OCI-LY1 (cell line): ENCODE measurements around the gene CPLX1.

Experiments used
- H2AFZ ChIP-seq: fragments of 200-600 bp; sonication (generic), shearing (Covaris generic); 2 replicates; pipeline ENCODE4 v1.6.0; 2014; ENCODE audit warnings: antibody characterized with exemption, mild to moderate bottlenecking, low read length
- H3F3A ChIP-seq: fragments of 200-600 bp; sonication (generic), shearing (Covaris generic); 2 replicates; pipeline ENCODE4 v1.6.0; 2014; ENCODE audit warnings: mild to moderate bottlenecking, antibody characterized with exemption, low read length, moderate library complexity; ENCODE audit not compliant: insufficient read depth
- H3K27ac ChIP-seq: fragments of 200-600 bp; sonication (generic); 2 replicates; pipeline ENCODE4 v1.5.1; 2014; ENCODE audit warnings: low read length, mixed run types, mild to moderate bottlenecking, low read depth; ENCODE audit not compliant: poor library complexity, severe bottlenecking
- H3K27me3 ChIP-seq: fragments of 200-600 bp; sonication (generic); 2 replicates; pipeline ENCODE4 v1.6.0; 2014; ENCODE audit warnings: antibody characterized with exemption, mild to moderate bottlenecking, low read length, moderate library complexity; ENCODE audit not compliant: insufficient read depth
- H3K36me3 ChIP-seq: fragments of 200-600 bp; sonication (generic); 2 replicates; pipeline ENCODE4 v1.6.1; 2014; ENCODE audit warnings: mild to moderate bottlenecking, antibody characterized with exemption, low read length, moderate library complexity, mixed read lengths; ENCODE audit not compliant: insufficient read depth
- H3K4me1 ChIP-seq: fragments of 200-600 bp; sonication (generic); 2 replicates; pipeline ENCODE4 v1.5.1; 2014; ENCODE audit warnings: mild to moderate bottlenecking, low read length, moderate library complexity; ENCODE audit not compliant: insufficient read depth, severe bottlenecking
- H3K4me2 ChIP-seq: fragments of 200-600 bp; sonication (generic), shearing (Covaris generic); 2 replicates; pipeline ENCODE4 v1.6.1; 2014; ENCODE audit warnings: low read length
- H3K4me3 ChIP-seq: fragments of 200-600 bp; sonication (generic); 2 replicates; pipeline ENCODE4 v1.5.1; 2014; ENCODE audit warnings: low read length, low read depth, mild to moderate bottlenecking, mixed read lengths; ENCODE audit not compliant: poor library complexity, severe bottlenecking
- H3K79me2 ChIP-seq: fragments of 200-600 bp; shearing (Covaris generic); 2 replicates; pipeline ENCODE4 v1.6.1; 2016; ENCODE audit warnings: mixed run types, low read length, mixed read lengths; ENCODE audit not compliant: insufficient read depth
- H3K9ac ChIP-seq: fragments of 200-600 bp; sonication (generic), shearing (Covaris generic); 2 replicates; pipeline ENCODE4 v1.6.1; 2014; ENCODE audit warnings: mild to moderate bottlenecking, low read length, mixed read lengths
- H3K9me2 ChIP-seq: fragments of 200-600 bp; sonication (generic), shearing (Covaris generic); 2 replicates; pipeline ENCODE4 v1.6.1; 2014; ENCODE audit warnings: low read depth, mild to moderate bottlenecking, low read length, mixed read lengths
- H3K9me3 ChIP-seq: fragments of 200-600 bp; shearing (Covaris generic); 2 replicates; pipeline ENCODE4 v1.6.1; 2014; ENCODE audit warnings: low read length, mixed read lengths
- H4K20me1 ChIP-seq: fragments of 200-600 bp; sonication (generic), shearing (Covaris generic); 2 replicates; pipeline ENCODE4 v1.6.0; 2016; ENCODE audit warnings: mild to moderate bottlenecking, low read length; ENCODE audit not compliant: insufficient read depth
- EZH2 ChIP-seq: fragments of 200-600 bp; sonication (generic), shearing (Covaris generic); IDR thresholded peaks from 2 replicates; pipeline ENCODE4 v1.8.0; 2017; ENCODE audit warnings: borderline replicate concordance, mixed run types, mild to moderate bottlenecking, antibody characterized with exemption, low read length, moderate library complexity, mixed read lengths
- TF ChIP-seq, protein P1 (sequence below): fragments of 200-600 bp; sonication (generic), shearing (Covaris generic); IDR thresholded peaks from 2 replicates; pipeline ENCODE4 v1.5.1; 2017; ENCODE audit warnings: mild to moderate bottlenecking, antibody characterized with exemption, low read length, moderate library complexity, mixed read lengths

The CPLX1 gene

DNA sequence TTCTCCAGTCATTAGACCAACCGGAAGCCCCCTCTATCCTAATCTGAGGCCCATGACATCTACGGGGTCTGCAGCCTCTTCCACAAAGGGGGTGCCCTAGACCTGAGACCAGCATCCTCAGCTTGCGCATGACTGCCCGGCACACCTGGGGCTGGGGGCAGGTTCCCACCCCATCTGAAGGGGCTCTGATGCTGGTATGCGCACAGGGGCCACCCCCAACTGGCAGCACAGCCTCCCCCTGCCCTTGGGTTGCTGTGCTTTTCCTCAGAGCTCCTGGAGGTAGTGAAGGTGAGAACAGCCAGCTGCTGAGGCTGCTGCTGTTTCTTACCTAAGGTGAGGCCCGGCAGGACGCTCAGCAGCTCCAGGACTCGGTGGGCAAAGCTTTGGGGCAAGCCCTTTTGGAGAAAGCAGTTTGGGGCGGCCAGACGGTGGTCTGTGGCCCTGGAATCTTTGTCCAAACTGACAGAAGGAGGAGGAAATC, 18.9 kb upstream of the CPLX1 start:
- Histone ChIP-seq H3K36me3 (no peaks in the 10 kb centered on the region; the same call in 1 of the 2 replicates), H4K20me1 (no peaks in the 10 kb centered on the region), H3K9me3 (no peaks in the 10 kb centered on the region), H3K27ac (no peak overlapping the region), H3K9me2 (no peaks in the 10 kb centered on the region), H3K27me3 (no peaks in the 10 kb centered on the region), H3K9ac (no peak overlapping the region), H3F3A (no peaks in the 10 kb centered on the region), H3K4me3 (no peak overlapping the region), H3K4me2 (no peak overlapping the region), H3K79me2 (no peaks in the 10 kb centered on the region), H2AFZ (no peak overlapping the region), H3K4me1 (no peaks in the 10 kb centered on the region)
- TF ChIP-seq, protein P1, sequence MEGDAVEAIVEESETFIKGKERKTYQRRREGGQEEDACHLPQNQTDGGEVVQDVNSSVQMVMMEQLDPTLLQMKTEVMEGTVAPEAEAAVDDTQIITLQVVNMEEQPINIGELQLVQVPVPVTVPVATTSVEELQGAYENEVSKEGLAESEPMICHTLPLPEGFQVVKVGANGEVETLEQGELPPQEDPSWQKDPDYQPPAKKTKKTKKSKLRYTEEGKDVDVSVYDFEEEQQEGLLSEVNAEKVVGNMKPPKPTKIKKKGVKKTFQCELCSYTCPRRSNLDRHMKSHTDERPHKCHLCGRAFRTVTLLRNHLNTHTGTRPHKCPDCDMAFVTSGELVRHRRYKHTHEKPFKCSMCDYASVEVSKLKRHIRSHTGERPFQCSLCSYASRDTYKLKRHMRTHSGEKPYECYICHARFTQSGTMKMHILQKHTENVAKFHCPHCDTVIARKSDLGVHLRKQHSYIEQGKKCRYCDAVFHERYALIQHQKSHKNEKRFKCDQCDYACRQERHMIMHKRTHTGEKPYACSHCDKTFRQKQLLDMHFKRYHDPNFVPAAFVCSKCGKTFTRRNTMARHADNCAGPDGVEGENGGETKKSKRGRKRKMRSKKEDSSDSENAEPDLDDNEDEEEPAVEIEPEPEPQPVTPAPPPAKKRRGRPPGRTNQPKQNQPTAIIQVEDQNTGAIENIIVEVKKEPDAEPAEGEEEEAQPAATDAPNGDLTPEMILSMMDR, result no peak
- no peak for TF ChIP-seq EZH2

DNA sequence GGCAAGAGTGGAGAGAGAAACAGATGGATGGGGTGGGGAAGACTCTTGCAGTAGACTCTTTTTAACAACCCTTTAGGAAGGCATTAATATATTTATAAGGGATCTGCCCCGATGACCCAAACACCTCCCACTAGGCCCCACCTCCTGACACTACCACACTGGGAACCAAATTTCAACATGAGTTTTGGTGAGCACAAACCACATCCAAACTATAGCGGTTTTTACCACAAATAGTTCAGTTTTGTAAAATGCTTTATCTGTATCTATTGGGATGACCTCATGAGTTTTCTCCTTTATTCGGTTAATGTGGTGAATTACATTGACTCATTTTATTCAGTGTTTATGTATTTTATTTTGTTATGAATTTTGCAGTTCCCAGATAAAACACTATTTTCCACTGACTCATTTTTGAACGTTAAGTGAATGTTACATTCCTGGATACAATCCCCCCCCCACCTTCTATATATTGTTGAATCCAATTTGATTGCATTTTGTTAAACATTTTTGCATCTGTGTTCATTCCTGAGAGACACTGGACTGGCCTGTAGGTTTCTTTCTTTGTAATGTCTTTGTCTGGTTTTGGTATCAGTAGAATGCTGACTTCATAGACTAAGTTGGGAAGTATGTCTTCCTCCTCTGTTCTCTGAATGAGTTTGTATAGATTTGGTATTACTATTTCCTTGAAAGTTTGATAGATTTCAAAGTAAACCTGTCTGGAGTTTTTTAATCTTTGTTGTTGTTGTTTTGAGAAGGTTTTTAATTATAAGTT, 13.9 kb upstream of the CPLX1 start:
- no peak overlapping the region for H3K27ac ChIP-seq
- H3F3A ChIP-seq, result no peaks in the 10 kb centered on the region
- no peaks in the 10 kb centered on the region for H3K4me1 ChIP-seq
- H3K36me3 ChIP-seq, result no peaks in the 10 kb centered on the region; the same call in 1 of the 2 replicates
- no peaks in the 10 kb centered on the region for H3K9me2 ChIP-seq
- no peaks in the 10 kb centered on the region for H4K20me1 ChIP-seq
- H3K9ac ChIP-seq, result no peak overlapping the region
- H2AFZ ChIP-seq, result no peak overlapping the region
- no peaks in the 10 kb centered on the region for H3K79me2 ChIP-seq
- H3K4me2 ChIP-seq, result no peak overlapping the region
- H3K9me3 ChIP-seq, result no peaks in the 10 kb centered on the region
- TF ChIP-seq EZH2, result no peak
- TF ChIP-seq, protein P1, result no peak
- H3K27me3 ChIP-seq, result no peaks in the 10 kb centered on the region; the same call in 1 of the 2 replicates
- H3K4me3 ChIP-seq, result no peak overlapping the region

DNA sequence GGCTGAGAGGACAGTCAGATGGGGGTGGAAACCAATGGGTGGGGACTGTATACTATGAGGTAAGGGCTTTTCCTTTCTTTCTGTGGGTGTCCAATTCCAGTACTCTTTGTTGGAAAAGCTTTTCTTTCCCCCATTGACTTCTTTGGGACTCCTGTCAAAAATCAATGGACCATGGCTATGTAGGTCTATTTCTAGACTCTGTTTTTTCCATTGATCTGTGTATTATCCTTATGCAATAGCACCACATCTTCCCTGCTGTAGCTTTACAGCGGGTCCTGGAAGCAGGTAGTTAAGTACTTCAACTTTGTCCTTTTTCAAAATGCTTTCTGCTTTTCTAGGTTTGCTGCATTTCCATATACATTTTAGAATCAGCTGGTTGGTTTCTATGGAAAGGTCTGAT, 11.8 kb upstream of the CPLX1 start:
- no peak overlapping the region for H3K4me3 ChIP-seq
- TF ChIP-seq, protein P1, result no peak
- TF ChIP-seq EZH2, result no peak
- H3K27me3 ChIP-seq, result no peaks in the 10 kb centered on the region; the same call in 1 of the 2 replicates
- no peaks in the 10 kb centered on the region for H4K20me1 ChIP-seq
- no peaks in the 10 kb centered on the region for H3K79me2 ChIP-seq
- no peaks in the 10 kb centered on the region for H3F3A ChIP-seq
- H3K9ac ChIP-seq, result no peak overlapping the region
- H3K4me2 ChIP-seq, result no peak overlapping the region
- H3K36me3 ChIP-seq, result no peaks in the 10 kb centered on the region; the same call in 1 of the 2 replicates
- no peak overlapping the region for H2AFZ ChIP-seq
- H3K27ac ChIP-seq, result no peak overlapping the region
- H3K9me2 ChIP-seq, result no peaks in the 10 kb centered on the region
- no peaks in the 10 kb centered on the region for H3K4me1 ChIP-seq
- H3K9me3 ChIP-seq, result no peaks in the 10 kb centered on the region
